Measurements from ENCODE around the gene UGT2B15.
"Not testable (repeated sequence)": the region's sequence is repeated elsewhere in the genome, so short reads cannot be mapped to it uniquely, and the experiment has no call there.

Gene UGT2B15

GRCh38 chr4:68655764-68656444 is 14.5 kb downstream of the UGT2B15 start:
- DNase-seq: no peak

- no peak for DNase-seq
Observed at GRCh38 chr4:68654946-68655721, 15.3 kb downstream of the UGT2B15 start.

GRCh38 chr4:68651932-68652331 is 18.5 kb downstream of the UGT2B15 start:
- no peak for DNase-seq

- no peak for DNase-seq
Observed at GRCh38 chr4:68630371-68630770, 40.1 kb downstream of the UGT2B15 start.

GRCh38 chr4:68622731-68623130 is 47.7 kb downstream of the UGT2B15 start:
- not testable (repeated sequence) for DNase-seq

- DNase-seq: no peak
Observed at GRCh38 chr4:68617003-68617698, 53.3 kb downstream of the UGT2B15 start.

GRCh38 chr4:68615699-68616422 is 54.6 kb downstream of the UGT2B15 start:
- no peak for DNase-seq

GRCh38 chr4:68613752-68614151 is 56.7 kb downstream of the UGT2B15 start:
- no peak for DNase-seq

GRCh38 chr4:68606240-68606639 is 64.2 kb downstream of the UGT2B15 start:
- DNase-seq: no peak

- DNase-seq: no peak
Observed at GRCh38 chr4:68599150-68599549, 71.3 kb downstream of the UGT2B15 start.

GRCh38 chr4:68597482-68597881 is 73.0 kb downstream of the UGT2B15 start:
- no peak for DNase-seq

All from fibroblast of skin of right biceps (primary cell).